K562 (cell line): ENCODE results near the gene C4orf50. TPM values are rescaled to one million over a fixed set of nuclear protein-coding genes. Genes with fewer than 3 reads are reported as not detected.

ENCODE experiments used
- ATAC-seq: fragments of 200-7000 bp; cut with Tn5 transposase; 3 replicates; pipeline ENCODE4 v1.9.1; 2020; ENCODE audit warnings: moderate library complexity
- BruUV-seq: library from RNA; stranded (reverse); fragments of 400-500 nt; replicated peaks from 2 replicates; lab custom pipeline; 2021; lab: Mats Ljungman, UMichigan
- CTCF ChIA-PET: fragments of 300-600 bp; formaldehyde crosslinking; extraction: SDS; loops from one replicate; lab custom pipeline; 2021; ENCODE audit warnings: low intra/inter-chr PET ratio; lab: Yijun Ruan, JAX
- POLR2A ChIA-PET: fragments of 300-600, 350-650 bp; sonication (Branson Sonifier 250); formaldehyde crosslinking; extraction: SDS; loops from one replicate; lab custom pipeline; 2021; ENCODE audit warnings: antibody characterized with exemption, inconsistent platforms; lab: Yijun Ruan, JAX
- DNase-seq, 4 experiments: peaks; one replicate each; pipeline versions ENCODE4 v3.0.0 to v3.0.0-alpha.2; 2011 to 2018; ENCODE audit warnings: low spot score in 3 of 4, mixed read lengths in 3 of 4; ENCODE audit errors: extremely low read depth in 1 of 4
- FAIRE-seq: peaks from 2 replicates; lab custom pipeline; 2011; peaks lifted over from hg19 to GRCh38; lab: Jason Lieb, UNC
- H2AFZ ChIP-seq: 2 replicates; pipeline ENCODE4 v1.6.0; 2011; ENCODE audit warnings: low read depth, low read length, control low read depth, inconsistent platforms
- H3K27ac ChIP-seq: fragments of 200-600 bp; 3 replicates; pipeline ENCODE4 v1.8.0; 2011; ENCODE audit warnings: low read depth, mild to moderate bottlenecking, control low read depth, inconsistent platforms, low read length, moderate library complexity, mixed read lengths; ENCODE audit errors: extremely low read depth
- H3K27me3 ChIP-seq, 2 experiments: fragments of 300-600 bp in 1 of 2; 2 replicates in 1 of 2; 3 replicates in 1 of 2; pipeline versions ENCODE4 v1.6.0 to v1.8.0; 2011; ENCODE audit warnings: inconsistent platforms in 2 of 2, low read length in 2 of 2, mild to moderate bottlenecking in 1 of 2, mixed read lengths in 1 of 2, moderate library complexity in 1 of 2; ENCODE audit not compliant: control insufficient read depth in 2 of 2, insufficient read depth in 2 of 2
- H3K36me3 ChIP-seq: fragments of 300-600 bp; 3 replicates; pipeline ENCODE4 v1.8.0; 2011; ENCODE audit warnings: mild to moderate bottlenecking, low read length, inconsistent platforms; ENCODE audit not compliant: control insufficient read depth, insufficient read depth
- H3K4me1 ChIP-seq, 2 experiments: fragments of 200-600 bp in 1 of 2; replicated peaks in 1 of 2; 2 replicates in 1 of 2; 3 replicates in 1 of 2; pipeline versions ENCODE4 v1.5.1 to v1.8.0; 2011; ENCODE audit warnings: inconsistent platforms in 2 of 2, low read length in 2 of 2, mild to moderate bottlenecking in 1 of 2, mixed read lengths in 1 of 2, moderate library complexity in 1 of 2; ENCODE audit not compliant: control insufficient read depth in 2 of 2, insufficient read depth in 2 of 2
- H3K4me2 ChIP-seq: 2 replicates; pipeline ENCODE4 v1.6.1; 2011; ENCODE audit warnings: low read length, control low read depth, inconsistent platforms, mixed read lengths; ENCODE audit not compliant: insufficient read depth
- H3K4me3 ChIP-seq: fragments of 200-600 bp; sonication (generic), shearing (Covaris generic); 2 replicates; pipeline ENCODE4 v1.5.1; 2016; ENCODE audit warnings: control low read depth, inconsistent platforms
- H3K79me2 ChIP-seq: fragments of 200-600 bp; 3 replicates; pipeline ENCODE4 v1.8.0; 2011; ENCODE audit warnings: low read length, inconsistent platforms; ENCODE audit not compliant: control insufficient read depth, insufficient read depth
- H3K9ac ChIP-seq, 2 experiments: 2 replicates each; pipeline versions ENCODE4 v1.6.0 to v1.6.1; 2011; ENCODE audit warnings: low read depth in 2 of 2, low read length in 2 of 2, control low read depth in 1 of 2, inconsistent platforms in 1 of 2, mild to moderate bottlenecking in 1 of 2, mixed read lengths in 1 of 2; ENCODE audit not compliant: insufficient read depth in 1 of 2
- H3K9me1 ChIP-seq: one replicate; pipeline ENCODE4 v1.6.0; 2011; ENCODE audit warnings: inconsistent platforms, mild to moderate bottlenecking, low read length, moderate library complexity; ENCODE audit not compliant: control insufficient read depth, insufficient read depth
- H3K9me3 ChIP-seq: replicated peaks from 2 replicates; pipeline ENCODE4 v1.5.1; 2011; ENCODE audit warnings: low read depth, low read length, inconsistent platforms; ENCODE audit not compliant: control insufficient read depth, insufficient read depth
- H4K20me1 ChIP-seq: replicated peaks from 2 replicates; pipeline ENCODE4 v1.6.1; 2011; ENCODE audit warnings: low read length, inconsistent platforms, mixed read lengths; ENCODE audit not compliant: control insufficient read depth, insufficient read depth
- HLTF ChIP-seq: fragments of 450-650 bp; IDR thresholded peaks from 2 replicates; pipeline ENCODE4 v1.6.1; 2016
- NR1H2 ChIP-seq: sonication (generic); formaldehyde crosslinking; IDR thresholded peaks from 2 replicates; pipeline ENCODE4 v1.4.0; 2020; ENCODE audit warnings: mild to moderate bottlenecking, missing genetic modification reagents
- RBFOX2 ChIP-seq: fragments of 200-400 bp; formaldehyde crosslinking; IDR thresholded peaks from 2 replicates; pipeline ENCODE4 v1.6.1; 2017; ENCODE audit warnings: low read depth, mild to moderate bottlenecking, low read length, moderate library complexity
- ZNF212 ChIP-seq: fragments of 450-650 bp; formaldehyde crosslinking; IDR thresholded peaks from 2 replicates; pipeline ENCODE4 v1.4.0; 2020; ENCODE audit warnings: mild to moderate bottlenecking
- ZNF444 ChIP-seq: fragments of 250-450 bp; sonication (Bioruptor Pico); IDR thresholded peaks from 2 replicates; pipeline ENCODE4 v1.4.0; 2020; ENCODE audit warnings: mild to moderate bottlenecking, moderate library complexity
- ZNF830 ChIP-seq: fragments of 250-450 bp; sonication (Bioruptor Pico); IDR thresholded peaks from 2 replicates; pipeline ENCODE4 v1.5.0; 2021; ENCODE audit warnings: mild to moderate bottlenecking
- WGBS: fragments of 100-300 bp; shearing (Covaris generic); methylation state at CpG from one replicate; pipeline ENCODE4 v1.1.6; 2016; ENCODE audit warnings: low coverage, mixed read lengths; ENCODE audit not compliant: insufficient coverage; ENCODE audit errors: missing lambda C conversion rate; 5-methylcytosine and 5-hydroxymethylcytosine counted together
- in situ Hi-C: fragments of 300-500 bp; cut with MboI; formaldehyde crosslinking; loops from 4 replicates; pipeline ENCODE4 v1.15.0; 2018; ENCODE audit warnings: inconsistent platforms, mixed read lengths
- intact Hi-C: fragments of 100-400 bp; cut with micrococcal nuclease; formaldehyde crosslinking; loops from 2 replicates; pipeline ENCODE4 v1.14.2; 2022
- polyA plus RNA-seq, 8 experiments: library from polyadenylated mRNA; depleted of rRNA in 4 of 8; stranded (reverse) in 5 of 8; unstranded in 3 of 8; fragments of >200 nt; fragmentation: Nextera tagmentation in 2 of 8; fragmentation: Illumina TruSeq in 1 of 8; extraction: Ambion mirVana in 2 of 8; extraction: Trizol in 1 of 8; gene quantifications; 2 replicates each; pipeline versions ENCODE4 v1.2.1 to v1.2.3, GENCODE V29; 2011 to 2014; ENCODE audit warnings: inconsistent platforms in 1 of 8, missing spikeins in 1 of 8
- total RNA-seq, 7 experiments: library from RNA; depleted of rRNA in 6 of 7; stranded (reverse); fragments of >200 nt in 6 of 7; fragmentation: Illumina TruSeq in 2 of 7; extraction: Trizol in 2 of 7; gene quantifications; 2 replicates each; pipeline versions ENCODE4 v1.2.1 to v1.2.3, GENCODE V29; 2011 to 2021; ENCODE audit warnings: low replicate concordance in 1 of 7
- TF ChIP-seq, protein P1 (sequence below): fragments of 200-600 bp; sonication (generic); IDR thresholded peaks from one replicate; pipeline ENCODE4 v1.6.1; 2012; ENCODE audit warnings: mild to moderate bottlenecking, low read depth, low read length, inconsistent platforms

Gene C4orf50
- total and polyA plus RNA-seq, 9 of the 15 experiments (the other 6 are each of a cell fraction or from before 2014, with no cell fraction given): not detected

DNA sequence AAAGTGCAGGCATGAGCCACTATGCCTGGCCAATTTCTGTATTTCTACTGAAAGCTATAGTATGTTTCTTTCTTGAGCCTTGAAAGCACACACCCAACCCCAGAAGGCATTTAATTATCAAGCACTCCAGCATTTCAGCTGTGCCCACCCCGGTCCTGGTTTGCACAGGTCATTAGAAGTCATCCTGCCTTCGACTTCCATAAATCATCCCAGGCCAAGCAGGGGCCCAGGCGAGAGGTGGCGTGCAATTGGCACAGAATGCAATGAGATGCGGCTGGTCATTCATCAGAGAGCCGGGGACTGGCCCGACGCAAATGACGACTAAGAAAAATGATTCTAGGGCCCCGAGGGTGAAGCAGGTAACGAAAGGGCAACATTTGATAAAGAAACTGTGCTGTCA lies 100.6 kb downstream of the C4orf50 start:
- POLR2A ChIA-PET: interaction anchor here (1.1 kb wide), 1 partner anchor 10 kb away, joined by 3 read pairs; no protein-coding TSS in a partner anchor
- Histone ChIP-seq H3K9me3 (no peaks in the 10 kb centered on the region), H3K9ac (no peak overlapping the region), H3K9me1 (no peaks in the 10 kb centered on the region), H3K79me2 (no peaks in the 10 kb centered on the region), H3K27ac (no peak overlapping the region), H2AFZ (no peak overlapping the region), H3K4me2 (no peak overlapping the region), H3K36me3 (no peaks in the 10 kb centered on the region), H3K4me3 (no peak overlapping the region), H4K20me1 (no peaks in the 10 kb centered on the region), H3K27me3 (peaks cover 0 to 7% of the 10 kb centered on the region in 2 experiments; a peak in 1 of 5 replicates), H3K4me1 (no peaks in the 10 kb centered on the region)
- WGBS: 2% methylated on average over 11 of the region's 11 CpGs
- ATAC-seq (no peak), DNase-seq (no peak), FAIRE-seq (no peak)
- no TSS peak for BruUV-seq
- intact Hi-C loops: no loop called here
- CTCF ChIA-PET: no interaction called here
- in situ Hi-C loops: no loop called here
- no peak for TF ChIP-seq NR1H2 (CRISPR knock-in tag)
- no peak for TF ChIP-seq ZNF830 (CRISPR knock-in tag)
- no peak for TF ChIP-seq RBFOX2
- no peak for TF ChIP-seq ZNF444 (CRISPR knock-in tag)
- TF ChIP-seq HLTF: no peak
- TF ChIP-seq, protein P1, sequence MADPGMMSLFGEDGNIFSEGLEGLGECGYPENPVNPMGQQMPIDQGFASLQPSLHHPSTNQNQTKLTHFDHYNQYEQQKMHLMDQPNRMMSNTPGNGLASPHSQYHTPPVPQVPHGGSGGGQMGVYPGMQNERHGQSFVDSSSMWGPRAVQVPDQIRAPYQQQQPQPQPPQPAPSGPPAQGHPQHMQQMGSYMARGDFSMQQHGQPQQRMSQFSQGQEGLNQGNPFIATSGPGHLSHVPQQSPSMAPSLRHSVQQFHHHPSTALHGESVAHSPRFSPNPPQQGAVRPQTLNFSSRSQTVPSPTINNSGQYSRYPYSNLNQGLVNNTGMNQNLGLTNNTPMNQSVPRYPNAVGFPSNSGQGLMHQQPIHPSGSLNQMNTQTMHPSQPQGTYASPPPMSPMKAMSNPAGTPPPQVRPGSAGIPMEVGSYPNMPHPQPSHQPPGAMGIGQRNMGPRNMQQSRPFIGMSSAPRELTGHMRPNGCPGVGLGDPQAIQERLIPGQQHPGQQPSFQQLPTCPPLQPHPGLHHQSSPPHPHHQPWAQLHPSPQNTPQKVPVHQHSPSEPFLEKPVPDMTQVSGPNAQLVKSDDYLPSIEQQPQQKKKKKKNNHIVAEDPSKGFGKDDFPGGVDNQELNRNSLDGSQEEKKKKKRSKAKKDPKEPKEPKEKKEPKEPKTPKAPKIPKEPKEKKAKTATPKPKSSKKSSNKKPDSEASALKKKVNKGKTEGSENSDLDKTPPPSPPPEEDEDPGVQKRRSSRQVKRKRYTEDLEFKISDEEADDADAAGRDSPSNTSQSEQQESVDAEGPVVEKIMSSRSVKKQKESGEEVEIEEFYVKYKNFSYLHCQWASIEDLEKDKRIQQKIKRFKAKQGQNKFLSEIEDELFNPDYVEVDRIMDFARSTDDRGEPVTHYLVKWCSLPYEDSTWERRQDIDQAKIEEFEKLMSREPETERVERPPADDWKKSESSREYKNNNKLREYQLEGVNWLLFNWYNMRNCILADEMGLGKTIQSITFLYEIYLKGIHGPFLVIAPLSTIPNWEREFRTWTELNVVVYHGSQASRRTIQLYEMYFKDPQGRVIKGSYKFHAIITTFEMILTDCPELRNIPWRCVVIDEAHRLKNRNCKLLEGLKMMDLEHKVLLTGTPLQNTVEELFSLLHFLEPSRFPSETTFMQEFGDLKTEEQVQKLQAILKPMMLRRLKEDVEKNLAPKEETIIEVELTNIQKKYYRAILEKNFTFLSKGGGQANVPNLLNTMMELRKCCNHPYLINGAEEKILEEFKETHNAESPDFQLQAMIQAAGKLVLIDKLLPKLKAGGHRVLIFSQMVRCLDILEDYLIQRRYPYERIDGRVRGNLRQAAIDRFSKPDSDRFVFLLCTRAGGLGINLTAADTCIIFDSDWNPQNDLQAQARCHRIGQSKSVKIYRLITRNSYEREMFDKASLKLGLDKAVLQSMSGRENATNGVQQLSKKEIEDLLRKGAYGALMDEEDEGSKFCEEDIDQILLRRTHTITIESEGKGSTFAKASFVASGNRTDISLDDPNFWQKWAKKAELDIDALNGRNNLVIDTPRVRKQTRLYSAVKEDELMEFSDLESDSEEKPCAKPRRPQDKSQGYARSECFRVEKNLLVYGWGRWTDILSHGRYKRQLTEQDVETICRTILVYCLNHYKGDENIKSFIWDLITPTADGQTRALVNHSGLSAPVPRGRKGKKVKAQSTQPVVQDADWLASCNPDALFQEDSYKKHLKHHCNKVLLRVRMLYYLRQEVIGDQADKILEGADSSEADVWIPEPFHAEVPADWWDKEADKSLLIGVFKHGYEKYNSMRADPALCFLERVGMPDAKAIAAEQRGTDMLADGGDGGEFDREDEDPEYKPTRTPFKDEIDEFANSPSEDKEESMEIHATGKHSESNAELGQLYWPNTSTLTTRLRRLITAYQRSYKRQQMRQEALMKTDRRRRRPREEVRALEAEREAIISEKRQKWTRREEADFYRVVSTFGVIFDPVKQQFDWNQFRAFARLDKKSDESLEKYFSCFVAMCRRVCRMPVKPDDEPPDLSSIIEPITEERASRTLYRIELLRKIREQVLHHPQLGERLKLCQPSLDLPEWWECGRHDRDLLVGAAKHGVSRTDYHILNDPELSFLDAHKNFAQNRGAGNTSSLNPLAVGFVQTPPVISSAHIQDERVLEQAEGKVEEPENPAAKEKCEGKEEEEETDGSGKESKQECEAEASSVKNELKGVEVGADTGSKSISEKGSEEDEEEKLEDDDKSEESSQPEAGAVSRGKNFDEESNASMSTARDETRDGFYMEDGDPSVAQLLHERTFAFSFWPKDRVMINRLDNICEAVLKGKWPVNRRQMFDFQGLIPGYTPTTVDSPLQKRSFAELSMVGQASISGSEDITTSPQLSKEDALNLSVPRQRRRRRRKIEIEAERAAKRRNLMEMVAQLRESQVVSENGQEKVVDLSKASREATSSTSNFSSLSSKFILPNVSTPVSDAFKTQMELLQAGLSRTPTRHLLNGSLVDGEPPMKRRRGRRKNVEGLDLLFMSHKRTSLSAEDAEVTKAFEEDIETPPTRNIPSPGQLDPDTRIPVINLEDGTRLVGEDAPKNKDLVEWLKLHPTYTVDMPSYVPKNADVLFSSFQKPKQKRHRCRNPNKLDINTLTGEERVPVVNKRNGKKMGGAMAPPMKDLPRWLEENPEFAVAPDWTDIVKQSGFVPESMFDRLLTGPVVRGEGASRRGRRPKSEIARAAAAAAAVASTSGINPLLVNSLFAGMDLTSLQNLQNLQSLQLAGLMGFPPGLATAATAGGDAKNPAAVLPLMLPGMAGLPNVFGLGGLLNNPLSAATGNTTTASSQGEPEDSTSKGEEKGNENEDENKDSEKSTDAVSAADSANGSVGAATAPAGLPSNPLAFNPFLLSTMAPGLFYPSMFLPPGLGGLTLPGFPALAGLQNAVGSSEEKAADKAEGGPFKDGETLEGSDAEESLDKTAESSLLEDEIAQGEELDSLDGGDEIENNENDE: no peak
- TF ChIP-seq ZNF212 (CRISPR knock-in tag): no peak
